Fibroblast of upper back skin (primary cell): ENCODE data around the gene RNF13.
"Not testable (repeated sequence)": the region's sequence is repeated elsewhere in the genome, so short reads cannot be mapped to it uniquely, and the experiment has no call there.

Experiments
- DNase-seq: peaks from one replicate; pipeline ENCODE4 v3.0.0-alpha.2; 2013

The RNF13 gene

GRCh38 chr3:149963485-149963884, 150.5 kb downstream of the RNF13 start:
- DNase-seq = no peak

DNA sequence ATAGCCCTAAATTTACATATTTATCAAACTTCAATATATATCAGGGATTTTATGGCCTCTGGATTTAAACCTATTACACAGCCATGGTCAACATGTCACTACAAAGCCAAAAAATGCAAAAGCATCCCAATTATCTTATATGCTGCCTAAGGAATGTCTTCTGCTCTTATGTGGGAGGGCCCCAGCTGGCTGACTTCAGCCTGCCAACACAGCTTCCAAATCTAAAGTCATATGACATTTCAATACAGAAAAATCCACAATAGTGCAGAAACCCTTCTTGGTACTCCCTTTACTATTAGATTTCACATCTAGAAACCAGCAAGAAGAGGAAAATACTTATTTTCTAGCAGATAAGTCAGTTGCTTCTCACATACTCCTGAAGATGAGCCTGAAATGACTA, 151.3 kb downstream of the RNF13 start:
- peak; percentile 55 for DNase-seq

DNA sequence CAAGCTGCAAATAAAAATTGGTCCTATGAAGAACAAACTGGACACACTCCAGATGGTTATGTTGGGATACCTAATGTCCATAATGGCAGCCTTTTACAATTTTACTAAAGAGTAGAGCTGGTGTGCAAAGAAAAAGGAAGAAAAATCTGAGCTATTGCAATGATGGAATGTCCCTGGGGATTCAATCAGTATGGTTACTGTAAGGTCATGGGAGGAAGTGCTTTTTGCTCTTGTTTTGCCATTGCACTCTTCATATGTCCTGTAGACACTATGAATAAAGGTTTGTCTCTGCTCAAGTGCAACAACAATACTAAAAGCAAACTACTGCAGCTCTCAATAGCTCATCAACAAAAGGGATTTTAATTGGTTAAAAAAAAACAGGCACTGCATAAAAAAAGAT, 152.3 kb downstream of the RNF13 start:
- DNase-seq = peak; percentile 59

DNA sequence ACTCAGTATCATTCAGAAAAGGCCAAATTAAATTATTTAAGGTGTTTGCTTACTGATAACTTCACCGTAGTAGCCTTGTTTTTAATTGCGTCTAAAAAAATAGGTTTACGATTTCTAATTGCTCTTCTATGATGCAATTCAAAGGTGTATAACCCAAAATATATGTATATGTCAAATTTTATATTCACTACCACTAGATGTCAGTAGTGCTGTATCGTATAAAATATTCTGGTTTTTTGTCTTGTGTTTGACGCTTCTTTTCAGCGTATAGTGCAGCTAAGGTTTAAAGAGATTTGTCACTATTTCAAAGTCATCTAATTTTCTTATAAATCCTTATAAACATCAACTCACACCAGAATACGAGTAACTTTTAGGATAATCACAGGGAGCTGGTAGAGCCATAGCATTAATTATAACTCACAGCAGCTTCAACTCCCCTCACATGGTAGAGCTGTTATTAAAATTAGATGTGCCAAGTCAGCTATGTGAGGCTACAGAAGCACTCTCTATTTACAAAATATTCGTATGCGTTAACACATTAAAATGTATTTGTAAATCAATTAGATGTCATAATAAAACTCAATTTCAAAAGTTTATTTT, 154.2 kb downstream of the RNF13 start:
- DNase-seq = peak; percentile 71

- peak; percentile 61 for DNase-seq
Observed at GRCh38 chr3:149968216-149968615, 155.2 kb downstream of the RNF13 start.

- DNase-seq = peak; percentile 90
Observed at GRCh38 chr3:149969110-149969939, 156.3 kb downstream of the RNF13 start.

- DNase-seq = peak; percentile 84
Observed at GRCh38 chr3:149969940-149970715, 157.1 kb downstream of the RNF13 start.

DNA sequence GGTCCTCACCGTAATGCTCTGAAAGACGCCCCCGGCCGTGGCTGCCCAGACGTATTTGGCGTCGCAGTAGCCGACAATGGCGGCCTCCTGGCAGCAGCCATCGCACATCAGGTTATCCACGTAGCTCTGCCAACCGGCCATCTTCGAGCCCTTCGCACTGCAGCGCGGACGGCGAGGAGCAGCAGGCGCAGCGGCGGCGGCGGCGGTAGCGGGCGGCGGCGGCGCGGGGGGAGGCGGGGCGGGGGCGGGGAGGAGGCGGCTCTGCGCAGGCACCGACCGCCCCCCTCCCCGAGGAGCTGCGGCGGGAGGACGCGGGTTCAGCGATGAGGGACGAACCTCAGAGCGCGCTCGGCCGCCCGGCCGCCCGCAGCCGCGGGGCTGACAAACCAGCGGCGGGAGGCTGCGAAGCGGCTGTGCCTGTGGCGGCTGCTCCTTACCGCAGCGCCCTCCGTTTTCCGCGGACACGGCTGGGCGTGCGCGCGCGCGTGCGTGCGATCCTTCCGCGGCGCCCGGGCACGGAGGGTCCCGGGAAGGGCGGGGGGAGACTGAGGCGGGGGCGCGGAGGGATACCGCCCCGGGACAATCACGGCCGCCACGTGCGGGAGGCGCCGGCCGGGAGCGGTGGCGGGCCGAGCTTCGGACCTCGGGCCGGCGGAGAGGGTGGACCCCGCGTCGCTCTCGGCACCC, 157.8 kb downstream of the RNF13 start, which contains the start of gene PFN2:
Gene PFN2, minus strand, starts transcription at position 180 of the 687 bp plus-strand sequence. Its CDS starts 39 bp downstream, at position 141.
- peak; percentile 85 for DNase-seq

DNA sequence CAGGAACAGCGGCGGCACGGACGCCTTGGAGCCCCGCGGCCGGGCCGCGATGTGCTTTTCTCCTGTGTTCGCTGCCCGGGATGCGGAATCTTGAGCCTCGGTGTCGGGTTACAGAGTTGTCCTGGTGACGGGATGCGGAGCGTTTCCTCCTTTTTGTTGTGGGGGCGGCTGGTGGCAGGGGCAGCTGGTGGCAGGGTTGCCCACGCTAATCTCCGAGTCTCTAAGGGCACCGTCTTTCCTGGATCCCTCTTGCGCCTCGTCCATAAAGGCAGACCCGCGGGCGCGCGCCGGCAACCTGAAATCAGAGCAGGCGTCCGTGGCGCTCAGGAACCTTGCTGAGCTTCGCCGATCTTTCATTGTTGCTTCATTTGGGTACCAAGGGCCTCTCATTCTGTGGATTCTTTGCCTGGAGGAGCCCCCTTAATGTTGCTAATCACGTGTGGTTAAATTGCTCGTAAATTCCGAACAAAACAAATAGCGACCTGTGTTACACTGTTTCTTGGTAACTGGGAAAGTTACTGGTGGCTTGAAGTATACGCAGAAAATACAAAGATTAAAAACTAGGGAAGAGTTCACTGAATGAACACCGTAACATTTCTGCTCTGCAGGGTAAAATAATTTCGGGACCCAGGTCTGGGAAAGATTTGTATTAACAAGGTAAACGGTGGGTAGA, 158.5 kb downstream of the RNF13 start:
- DNase-seq = no peak

- no peak for DNase-seq
Observed at GRCh38 chr3:149975919-149976318, 162.9 kb downstream of the RNF13 start.

- peak; percentile 70 for DNase-seq
Observed at GRCh38 chr3:149977386-149977785, 164.4 kb downstream of the RNF13 start.

- not testable (repeated sequence) for DNase-seq
Observed at GRCh38 chr3:149981979-149982378, 169.0 kb downstream of the RNF13 start.

GRCh38 chr3:149983053-149983452, 170.0 kb downstream of the RNF13 start:
- DNase-seq = not testable (repeated sequence)

- DNase-seq = no peak
Observed at GRCh38 chr3:149983628-149984027, 170.6 kb downstream of the RNF13 start.

DNA sequence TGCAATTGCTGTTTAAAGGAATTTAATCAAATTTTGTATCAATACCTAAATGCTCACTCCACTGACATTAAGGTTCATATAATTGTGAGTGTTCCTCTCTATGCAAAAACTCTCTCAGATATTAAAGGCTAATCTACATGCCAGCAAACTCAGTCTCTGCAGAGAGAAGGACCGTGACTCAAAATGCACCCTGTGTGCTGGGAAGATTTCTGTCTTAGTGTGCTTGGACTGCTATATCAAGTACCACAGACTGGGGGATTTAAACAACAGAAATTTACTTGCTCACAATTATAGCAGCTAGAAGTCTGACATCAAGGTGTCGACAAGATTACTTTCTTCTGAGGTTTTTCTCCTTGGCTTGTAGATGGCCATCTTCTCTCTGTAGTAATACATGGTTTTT, 176.3 kb downstream of the RNF13 start:
- DNase-seq = no peak

DNA sequence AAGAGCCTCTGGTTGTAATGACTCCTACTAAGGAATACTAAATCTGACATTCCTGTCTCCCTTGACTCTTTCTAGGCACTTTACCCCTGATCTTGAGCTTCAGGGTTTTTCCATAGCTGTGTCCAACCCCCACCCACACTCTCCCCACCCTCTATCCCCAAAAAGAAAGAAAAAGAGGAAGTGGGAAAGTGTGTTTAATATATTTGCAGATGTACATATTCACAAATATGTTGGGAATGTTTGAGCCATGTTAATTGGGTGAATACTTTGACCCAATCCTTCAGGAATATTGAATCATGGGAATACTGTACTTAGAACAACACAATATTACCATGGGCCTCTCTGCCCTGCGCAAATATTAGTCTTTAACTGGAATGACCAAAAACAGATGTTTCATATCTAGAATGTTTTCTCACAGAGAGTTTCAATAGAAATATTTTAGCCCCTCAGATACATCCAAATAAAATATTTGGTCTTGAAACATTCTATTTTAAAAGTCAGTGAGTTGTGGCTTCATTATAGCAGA, 177.5 kb downstream of the RNF13 start:
- DNase-seq = peak; percentile 79

DNA sequence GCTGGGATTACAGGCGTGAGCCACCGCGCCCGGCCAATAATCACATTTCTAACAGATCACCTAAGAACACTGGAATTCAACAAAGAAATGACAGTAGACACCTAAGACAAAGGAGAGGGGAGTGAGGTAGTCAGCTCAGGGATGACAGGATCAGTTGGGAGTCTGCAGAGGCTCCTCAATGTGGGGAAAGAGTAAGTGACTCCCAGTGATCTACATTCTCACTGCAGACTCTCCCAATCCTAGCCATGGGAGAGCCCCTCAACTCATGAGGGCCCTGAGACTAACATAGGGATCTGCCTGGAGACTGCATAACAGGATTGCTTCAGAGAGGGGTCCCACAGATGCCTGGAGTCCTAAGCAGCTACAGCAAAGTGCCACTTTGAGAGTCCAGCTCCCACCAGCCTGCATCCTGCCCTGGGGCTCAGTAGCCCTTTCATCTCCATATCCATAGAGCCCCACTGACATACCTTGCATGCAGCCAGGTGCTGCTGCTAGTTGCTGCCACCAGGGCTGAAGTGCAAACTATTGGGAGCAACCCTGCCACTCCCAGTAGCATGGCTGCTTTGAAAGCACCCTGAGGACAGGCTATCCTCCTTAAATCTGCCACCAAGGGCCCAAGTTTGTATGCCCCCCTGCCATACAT, 179.5 kb downstream of the RNF13 start:
- DNase-seq = no peak

- DNase-seq = no peak
Observed at GRCh38 chr3:149998946-149999345, 185.9 kb downstream of the RNF13 start.

DNA sequence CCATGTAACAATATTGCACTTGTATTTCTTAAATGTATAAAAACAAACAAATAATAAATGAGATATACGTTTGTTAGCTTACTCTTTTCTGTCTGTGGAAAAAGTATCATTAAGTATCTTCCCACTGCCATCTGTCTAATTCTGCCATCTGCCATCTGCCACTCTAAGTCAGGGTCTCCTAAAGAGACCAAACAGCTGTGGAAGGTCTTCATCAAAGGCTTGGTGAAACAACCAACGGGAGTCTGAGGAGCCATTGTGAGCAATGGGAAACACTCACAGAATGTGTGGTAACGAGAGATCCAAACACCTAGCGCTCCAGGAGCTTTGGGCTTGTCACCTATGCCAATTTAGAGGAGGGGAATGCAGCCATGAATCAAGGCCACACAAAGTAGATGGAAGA, 186.4 kb downstream of the RNF13 start:
- no peak for DNase-seq

DNA sequence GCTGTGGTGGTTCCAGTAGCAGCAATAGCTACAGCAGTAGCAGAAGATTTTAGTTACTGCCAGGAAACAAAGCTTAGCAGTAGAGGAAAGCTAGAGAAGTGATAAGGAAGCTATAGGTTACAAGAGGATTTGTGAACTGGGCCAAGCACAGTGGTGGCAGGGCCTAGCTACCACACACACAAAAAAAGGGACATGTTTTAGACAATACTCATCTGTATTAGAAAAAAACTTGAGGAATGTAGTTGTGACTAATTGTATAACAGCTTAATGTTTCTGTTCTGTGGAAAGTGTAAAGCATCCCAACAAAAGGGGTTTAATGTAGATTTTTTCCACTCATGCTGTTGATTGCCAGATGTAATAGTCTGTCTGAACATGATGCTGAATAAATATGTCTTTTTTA, 187.6 kb downstream of the RNF13 start:
- peak; percentile 39 for DNase-seq
